ENCODE measurements around the gene NRL. TPM values are rescaled to one million over a fixed set of nuclear protein-coding genes. Genes with fewer than 3 reads are reported as not detected.

Gene NRL
- total and polyA plus RNA-seq, 10 of the 15 experiments (the other 5 are each of a cell fraction or from before 2014, with no cell fraction given) = 0.11 to 4.4 (median 2.2) TPM

- CTCF ChIA-PET = interaction anchor here (0.7 to 5.9 kb wide), 17 partner anchors 12 to 692 kb away, joined by 3 to 39 read pairs (median 4); partner anchors contain the start of genes EMC9, IRF9, LTB4R and MDP1
- Histone ChIP-seq H3K27me3 (replicated peaks in 1 of 2; ENCODE audit: control insufficient read depth in 2 of 2, insufficient read depth in 2 of 2, low read length in 1 of 2) (no peaks in the 10 kb centered on the region), H4K20me1 (ENCODE audit: control insufficient read depth, insufficient read depth) (no peaks in the 10 kb centered on the region), H3K4me1 (ENCODE audit: control insufficient read depth, insufficient read depth, low read length) (peaks cover 8% of the 10 kb centered on the region), H3K4me2 (ENCODE audit: control insufficient read depth, insufficient read depth) (peak overlapping the region; percentile 94), H3K9me3 (replicated peaks; ENCODE audit: control insufficient read depth, insufficient read depth, low read length) (no peaks in the 10 kb centered on the region), H3K27ac (ENCODE audit: control insufficient read depth, insufficient read depth) (peak overlapping the region; percentile 94), H2AFZ (ENCODE audit: control insufficient read depth, low read depth, low read length) (peak overlapping the region; percentile 76), H3K79me2 (ENCODE audit: control insufficient read depth, insufficient read depth, low read length) (peaks cover 24% of the 10 kb centered on the region), H3K36me3 (ENCODE audit: control insufficient read depth in 2 of 2, insufficient read depth in 2 of 2, low read length in 1 of 2) (peaks cover 7 to 16% of the 10 kb centered on the region in 2 experiments), H3K9ac (ENCODE audit: control insufficient read depth, insufficient read depth, low read length) (peak overlapping the region; percentile 98), H3K4me3 (peak overlapping the region; percentile 89)
- BruUV-seq (replicated peaks) = no TSS peak
- ATAC-seq (peak; percentile 65), DNase-seq (ENCODE audit: low read depth, low spot score) (peak; percentile 79), FAIRE-seq (no peak)
- intact Hi-C loops (cut with micrococcal nuclease; ENCODE audit: unreplicated experiment) = loop anchor here (1.0 to 2.0 kb wide), 5 partner anchors 19 to 328 kb away; partner anchors contain the start of genes EMC9, IRF9 and SDR39U1
- RAD21 ChIA-PET (ENCODE audit: unreplicated experiment) = interaction anchor here (0.8 to 5.8 kb wide), 20 partner anchors 10 to 317 kb away, joined by 3 to 69 read pairs (median 7); partner anchors contain the start of genes EMC9, FITM1, IPO4 and IRF9
- POLR2A ChIA-PET = interaction anchor here (0.6 to 17.1 kb wide), 18 partner anchors 12 to 252 kb away, joined by 3 to 276 read pairs (median 6); partner anchors contain the start of genes CIDEB, EMC9, FITM1 and IRF9
- SMC1A ChIA-PET (ENCODE audit: uncharacterized antibody, unreplicated experiment) = interaction anchor here (0.7 to 7.7 kb wide), 20 partner anchors 12 to 219 kb away, joined by 3 to 70 read pairs (median 6); partner anchors contain the start of genes CHMP4A, EMC9, IPO4 and IRF9
- WGBS (ENCODE audit: insufficient coverage, insufficient replicate concordance, low lambda C conversion rate, missing lambda C conversion rate) = 2% methylated on average over 42 of the region's 42 CpGs
- in situ Hi-C loops (cut with MboI) = loop anchor here (25.0 kb wide), 1 partner anchor 802 kb away; the partner anchor contains the start of genes BCL2L2, PABPN1 and PPP1R3E
- no peak for TF ChIP-seq ZBTB4 (CRISPR knock-in tag; IDR thresholded peaks at IDR 0.05)
- TF ChIP-seq NKRF (conservative IDR thresholded peaks at IDR 0.05) = peak; percentile 82
- no peak for TF ChIP-seq BMI1 (IDR thresholded peaks at IDR 0.05; ENCODE audit: borderline replicate concordance)
- peak in 1 of 2 experiments; percentile 36; a peak in 2 of 4 replicates for TF ChIP-seq ETV6 (conservative IDR thresholded peaks at IDR 0.05 in 1 of 2, IDR thresholded peaks at IDR 0.05 in 1 of 2; ENCODE audit: borderline replicate concordance in 1 of 2, low read depth in 1 of 2)
- TF ChIP-seq IKZF1 (conservative IDR thresholded peaks at IDR 0.05) = peak; percentile 58
- TF ChIP-seq PAX8 (IDR thresholded peaks at IDR 0.05) = peak; percentile 70; the same call in 1 of the 2 replicates
- no peak for TF ChIP-seq RAD51 (IDR thresholded peaks at IDR 0.05)
- peak; percentile 37; the same call in 1 of the 2 replicates for TF ChIP-seq MEF2A (IDR thresholded peaks at IDR 0.05; ENCODE audit: insufficient read depth, low read depth, low read length)
- no peak; the same call in 1 of the 2 replicates for TF ChIP-seq ATF2 (IDR thresholded peaks at IDR 0.05; ENCODE audit: low read length)
- TF ChIP-seq YBX1 (IDR thresholded peaks at IDR 0.05) = no peak
These were observed 783 bp downstream of the NRL start for GRCh38 chr14:24113801-24114531.

Data from GM12878 (cell line).